DND-41 (cell line): ENCODE measurements around the gene FAM193A.

ENCODE experiments used
- CTCF ChIP-seq: IDR thresholded peaks from 2 replicates; pipeline ENCODE4 v1.5.1; 2012; ENCODE audit warnings: borderline replicate concordance, low read length, moderate library complexity, mild to moderate bottlenecking; ENCODE audit not compliant: poor library complexity, severe bottlenecking; ENCODE audit errors: extremely low read depth
- EZH2 ChIP-seq: IDR thresholded peaks from 3 replicates; pipeline ENCODE4 v1.6.1; 2012; ENCODE audit warnings: borderline replicate concordance, low read depth, mild to moderate bottlenecking, moderate library complexity, low read length, inconsistent platforms; ENCODE audit not compliant: severe bottlenecking

- TF ChIP-seq CTCF = no peak
- TF ChIP-seq EZH2 = no peak
Measured at GRCh38 chr4:2763511-2763967, 227.1 kb downstream of the FAM193A start.
